Subcutaneous abdominal adipose tissue (tissue), 5 donors: ENCODE measurements around the gene ARNT2.

ENCODE experiments used
- H3K27ac ChIP-seq: one replicate; pipeline ENCODE4 v1.7.0; 2013; ENCODE audit warnings: low read depth, mild to moderate bottlenecking, inconsistent platforms, low read length, moderate library complexity
- H3K27me3 ChIP-seq, 5 donors: one replicate each; pipeline ENCODE4 v1.7.0; 2013; ENCODE audit warnings: low read length in 5 of 5, inconsistent platforms in 1 of 5; ENCODE audit not compliant: control insufficient read depth in 5 of 5, insufficient read depth in 4 of 5
- H3K36me3 ChIP-seq, 5 donors: one replicate each; pipeline ENCODE4 v1.7.0; 2013; ENCODE audit warnings: low read length in 5 of 5; ENCODE audit not compliant: control insufficient read depth in 5 of 5, insufficient read depth in 5 of 5
- H3K4me1 ChIP-seq, 5 donors: one replicate each; pipeline ENCODE4 v1.7.0; 2013; ENCODE audit warnings: low read length in 5 of 5, mild to moderate bottlenecking in 3 of 5, moderate library complexity in 1 of 5; ENCODE audit not compliant: control insufficient read depth in 5 of 5, insufficient read depth in 5 of 5
- H3K4me3 ChIP-seq, 5 donors: one replicate each; pipeline ENCODE4 v1.7.0; 2013; ENCODE audit warnings: low read length in 5 of 5, low read depth in 1 of 5
- H3K9ac ChIP-seq, 5 donors: one replicate each; pipeline ENCODE4 v1.7.0; 2013; ENCODE audit warnings: low read length in 5 of 5, mild to moderate bottlenecking in 4 of 5, moderate library complexity in 3 of 5
- H3K9me3 ChIP-seq, 5 donors: one replicate each; pipeline ENCODE4 v1.7.0; 2013; ENCODE audit warnings: low read length in 5 of 5; ENCODE audit not compliant: control insufficient read depth in 5 of 5
- donor health status: healthy.
- donor health status: healthy.
- donor health status: healthy.
- donor health status: healthy.
- donor health status: healthy.

The ARNT2 gene

GRCh38 chr15:80626643-80627120 is 222.5 kb downstream of the ARNT2 start:
- H3K36me3 ChIP-seq = no peaks in the 10 kb centered on the region
- H3K4me1 ChIP-seq = no peaks in the 10 kb centered on the region
- no peak overlapping the region for H3K9ac ChIP-seq
- H3K27ac ChIP-seq = no peak overlapping the region
- no peak overlapping the region for H3K4me3 ChIP-seq
- H3K9me3 ChIP-seq = peaks cover 0 to 5% (median 0%) of the 10 kb centered on the region in 5 donors
- no peaks in the 10 kb centered on the region for H3K27me3 ChIP-seq

GRCh38 chr15:80629355-80629754 is 225.2 kb downstream of the ARNT2 start:
- Histone ChIP-seq H3K36me3 (no peaks in the 10 kb centered on the region), H3K27ac (no peak overlapping the region), H3K4me1 (no peaks in the 10 kb centered on the region)

GRCh38 chr15:80630981-80631380 is 226.8 kb downstream of the ARNT2 start:
- H3K36me3 ChIP-seq = no peaks in the 10 kb centered on the region
- peaks cover 0 to 3% (median 0%) of the 10 kb centered on the region in 5 donors for H3K27me3 ChIP-seq
- H3K4me3 ChIP-seq = no peak overlapping the region
- no peak overlapping the region for H3K27ac ChIP-seq
- no peak overlapping the region for H3K9ac ChIP-seq
- no peaks in the 10 kb centered on the region for H3K4me1 ChIP-seq
- no peaks in the 10 kb centered on the region for H3K9me3 ChIP-seq

More at GRCh38 chr15:80629355-80629754, 225.2 kb downstream of the ARNT2 start:
- H3K4me3 ChIP-seq = no peak overlapping the region
- H3K9ac ChIP-seq = no peak overlapping the region
- H3K27me3 ChIP-seq = peaks cover 0 to 3% (median 0%) of the 10 kb centered on the region in 5 donors
- no peaks in the 10 kb centered on the region for H3K9me3 ChIP-seq

- H3K4me1 ChIP-seq = peaks cover 0 to 4% (median 0%) of the 10 kb centered on the region in 5 donors
Observed at GRCh38 chr15:80633221-80633620, 229.0 kb downstream of the ARNT2 start.

GRCh38 chr15:80635953-80636352 is 231.8 kb downstream of the ARNT2 start:
- no peak overlapping the region for H3K27ac ChIP-seq
- no peaks in the 10 kb centered on the region for H3K36me3 ChIP-seq
- H3K4me1 ChIP-seq = peaks cover 0 to 4% (median 0%) of the 10 kb centered on the region in 5 donors
- H3K9me3 ChIP-seq = peaks cover 0 to 10% (median 4%) of the 10 kb centered on the region in 5 donors
- H3K9ac ChIP-seq = no peak overlapping the region
- H3K27me3 ChIP-seq = peaks cover 0 to 3% (median 0%) of the 10 kb centered on the region in 5 donors
- no peak overlapping the region for H3K4me3 ChIP-seq

More at GRCh38 chr15:80633221-80633620, 229.0 kb downstream of the ARNT2 start:
- H3K9ac ChIP-seq = no peak overlapping the region
- no peak overlapping the region for H3K27ac ChIP-seq
- peaks cover 0 to 3% (median 0%) of the 10 kb centered on the region in 5 donors for H3K27me3 ChIP-seq
- H3K36me3 ChIP-seq = no peaks in the 10 kb centered on the region
- H3K4me3 ChIP-seq = no peak overlapping the region
- H3K9me3 ChIP-seq = no peaks in the 10 kb centered on the region

GRCh38 chr15:80636675-80637074 is 232.5 kb downstream of the ARNT2 start:
- Histone ChIP-seq H3K9me3 (peaks cover 0 to 13% (median 8%) of the 10 kb centered on the region in 5 donors), H3K27ac (no peak overlapping the region)

GRCh38 chr15:80637747-80638146 is 233.6 kb downstream of the ARNT2 start:
- Histone ChIP-seq H3K9me3 (peaks cover 0 to 13% (median 8%) of the 10 kb centered on the region in 5 donors), H3K36me3 (no peaks in the 10 kb centered on the region), H3K27me3 (peaks cover 0 to 3% (median 0%) of the 10 kb centered on the region in 5 donors), H3K27ac (no peak overlapping the region), H3K4me3 (no peak overlapping the region), H3K4me1 (peaks cover 0 to 4% (median 0%) of the 10 kb centered on the region in 5 donors), H3K9ac (no peak overlapping the region)

More at GRCh38 chr15:80636675-80637074, 232.5 kb downstream of the ARNT2 start:
- H3K4me1 ChIP-seq = peaks cover 0 to 4% (median 0%) of the 10 kb centered on the region in 5 donors
- H3K4me3 ChIP-seq = no peak overlapping the region
- H3K27me3 ChIP-seq = peaks cover 0 to 3% (median 0%) of the 10 kb centered on the region in 5 donors
- no peaks in the 10 kb centered on the region for H3K36me3 ChIP-seq
- H3K9ac ChIP-seq = no peak overlapping the region

GRCh38 chr15:80638553-80639167 is 234.5 kb downstream of the ARNT2 start:
- H3K27ac ChIP-seq = no peak overlapping the region
- H3K36me3 ChIP-seq = no peaks in the 10 kb centered on the region
- peaks cover 0 to 4% (median 0%) of the 10 kb centered on the region in 5 donors for H3K4me1 ChIP-seq
- peaks cover 0 to 13% (median 8%) of the 10 kb centered on the region in 5 donors for H3K9me3 ChIP-seq
- peaks cover 0 to 3% (median 0%) of the 10 kb centered on the region in 5 donors for H3K27me3 ChIP-seq
- no peak overlapping the region for H3K9ac ChIP-seq
- no peak overlapping the region for H3K4me3 ChIP-seq

GRCh38 chr15:80639168-80639555 is 235.0 kb downstream of the ARNT2 start:
- Histone ChIP-seq H3K4me1 (peaks cover 0 to 4% (median 0%) of the 10 kb centered on the region in 5 donors), H3K36me3 (no peaks in the 10 kb centered on the region), H3K9me3 (peaks cover 0 to 13% (median 8%) of the 10 kb centered on the region in 5 donors), H3K27me3 (peaks cover 0 to 4% (median 0%) of the 10 kb centered on the region in 5 donors), H3K4me3 (no peak overlapping the region), H3K27ac (no peak overlapping the region), H3K9ac (no peak overlapping the region)

GRCh38 chr15:80640531-80641121 is 236.4 kb downstream of the ARNT2 start:
- Histone ChIP-seq H3K4me1 (peaks cover 0 to 4% (median 0%) of the 10 kb centered on the region in 5 donors), H3K9ac (no peak overlapping the region), H3K27ac (no peak overlapping the region), H3K36me3 (no peaks in the 10 kb centered on the region), H3K9me3 (peaks cover 0 to 13% (median 8%) of the 10 kb centered on the region in 5 donors), H3K27me3 (peaks cover 0 to 4% (median 0%) of the 10 kb centered on the region in 5 donors), H3K4me3 (no peak overlapping the region)
